B cell (primary cell): ENCODE data around the gene DTNBP1. TPM values are rescaled to one million over a fixed set of nuclear protein-coding genes. Genes with fewer than 3 reads are reported as not detected.

ENCODE experiments used
- ATAC-seq: fragments of 200-7000 bp; cut with Tn5 transposase; one replicate; pipeline ENCODE4 v1.10.0; 2021; ENCODE audit warnings: low read depth, mild to moderate bottlenecking, moderate number of reproducible peaks, moderate library complexity
- CTCF ChIA-PET: fragments of 350-600 bp; sonication (Branson Sonifier 250); formaldehyde crosslinking; loops from one replicate; lab custom pipeline; 2021; ENCODE audit warnings: antibody characterized with exemption, inconsistent platforms; lab: Charles Lee
- POLR2A ChIA-PET: fragments of 350-600 bp; sonication (Branson Sonifier 250); formaldehyde crosslinking; loops from one replicate; lab custom pipeline; 2021; ENCODE audit warnings: antibody characterized with exemption; lab: Charles Lee
- DNase-seq: peaks from one replicate; pipeline ENCODE4 v3.0.0; 2013
- H2AFZ ChIP-seq: 2 replicates; pipeline ENCODE4 v1.6.1; 2012; ENCODE audit warnings: mild to moderate bottlenecking, low read depth, low read length; ENCODE audit not compliant: insufficient read depth, poor library complexity, severe bottlenecking
- H3K27ac ChIP-seq, 2 donors: 1 replicate in 1 of 2; 2 replicates in 1 of 2; pipeline ENCODE4 v1.5.1; 2012 to 2013; ENCODE audit warnings: low read length in 2 of 2, mild to moderate bottlenecking in 2 of 2, moderate library complexity in 1 of 2
- H3K27me3 ChIP-seq, 4 experiments: fragments of 200-600 bp in 1 of 4; sonication (generic) in 1 of 4; replicated peaks in 1 of 4; 1 replicate in 2 of 4; 2 replicates in 2 of 4; pipeline versions ENCODE4 v1.6.1 to v1.7.0; 2013 to 2016; ENCODE audit warnings: low read length in 3 of 4, mild to moderate bottlenecking in 2 of 4, mixed read lengths in 1 of 4, moderate library complexity in 1 of 4; ENCODE audit not compliant: insufficient read depth in 4 of 4, control insufficient read depth in 3 of 4; ENCODE audit errors: control extremely low read depth in 1 of 4
- H3K36me3 ChIP-seq, 2 experiments: replicated peaks in 1 of 2; 1 replicate in 1 of 2; 2 replicates in 1 of 2; pipeline versions ENCODE4 v1.6.1 to v1.7.1; 2013; ENCODE audit warnings: low read length in 1 of 2; ENCODE audit not compliant: insufficient read depth in 2 of 2, control insufficient read depth in 1 of 2; ENCODE audit errors: control extremely low read depth in 1 of 2, extremely low read depth in 1 of 2
- H3K4me1 ChIP-seq, 2 donors: fragments of 200-600 bp in 1 of 2; sonication (generic) in 1 of 2; 1 replicate in 1 of 2; 2 replicates in 1 of 2; pipeline versions ENCODE4 v1.5.1 to v1.6.1; 2013 to 2017; ENCODE audit warnings: low read length in 2 of 2; ENCODE audit not compliant: control insufficient read depth in 2 of 2, insufficient read depth in 2 of 2
- H3K4me2 ChIP-seq: replicated peaks from 2 replicates; pipeline ENCODE3; 2012; ENCODE audit warnings: mild to moderate bottlenecking, low read depth, low read length; ENCODE audit not compliant: poor library complexity, severe bottlenecking
- H3K4me3 ChIP-seq, 5 experiments: fragments of 200-600 bp in 1 of 5; sonication (generic) in 1 of 5; 1 replicate in 3 of 5; 2 replicates in 2 of 5; pipeline versions ENCODE4 v1.5.1 to v1.7.0; 2011 to 2016; ENCODE audit warnings: low read length in 4 of 5, mild to moderate bottlenecking in 4 of 5, low read depth in 2 of 5, control low read depth in 1 of 5, moderate library complexity in 1 of 5; ENCODE audit not compliant: insufficient read depth in 1 of 5; ENCODE audit errors: control extremely low read depth in 1 of 5, extremely low read depth in 1 of 5
- H3K79me2 ChIP-seq: fragments of 200-600 bp; sonication (generic); one replicate; pipeline ENCODE4 v1.6.0; 2016; ENCODE audit warnings: low read length; ENCODE audit not compliant: control insufficient read depth, insufficient read depth
- H3K9ac ChIP-seq: fragments of 200-600 bp; sonication (generic); 2 replicates; pipeline ENCODE4 v1.6.1; 2017; ENCODE audit warnings: mild to moderate bottlenecking, low read length, moderate library complexity
- H3K9me3 ChIP-seq, 3 donors: one replicate each; pipeline versions ENCODE4 v1.6.1 to v1.7.1; 2013; ENCODE audit warnings: low read length in 2 of 3; ENCODE audit not compliant: control insufficient read depth in 2 of 3, insufficient read depth in 1 of 3; ENCODE audit errors: control extremely low read depth in 1 of 3
- H4K20me1 ChIP-seq: 2 replicates; pipeline ENCODE4 v1.6.0; 2012; ENCODE audit warnings: mild to moderate bottlenecking, low read length; ENCODE audit not compliant: insufficient read depth, control insufficient read depth, poor library complexity, severe bottlenecking
- H3K27ac Mint-ChIP-seq: one replicate; pipeline ENCODE4 v1.8.0; 2021; ENCODE audit warnings: mixed read lengths
- H3K27me3 Mint-ChIP-seq: one replicate; pipeline ENCODE4 v1.8.0; 2021; ENCODE audit warnings: mixed read lengths
- H3K4me1 Mint-ChIP-seq: one replicate; pipeline ENCODE4 v1.8.0; 2021; ENCODE audit warnings: mixed read lengths
- H3K4me3 Mint-ChIP-seq: one replicate; pipeline ENCODE4 v1.8.0; 2021; ENCODE audit warnings: mixed read lengths
- H3K9me3 Mint-ChIP-seq: one replicate; pipeline ENCODE4 v1.8.0; 2022; ENCODE audit warnings: mixed read lengths; ENCODE audit not compliant: insufficient read depth
- EZH2 ChIP-seq: IDR thresholded peaks from 2 replicates; pipeline ENCODE4 v1.6.1; 2012; ENCODE audit warnings: borderline replicate concordance, low read depth, mild to moderate bottlenecking, moderate library complexity, low read length; ENCODE audit not compliant: insufficient read depth, poor library complexity, severe bottlenecking
- WGBS: methylation state at CpG from one replicate; pipeline ENCODE4 v1.1.5; 2013; ENCODE audit warnings: missing lambda C conversion rate; ENCODE audit not compliant: insufficient coverage; 5-methylcytosine and 5-hydroxymethylcytosine counted together
- intact Hi-C: fragments of 100-400 bp; cut with micrococcal nuclease; formaldehyde crosslinking; loops from one replicate; pipeline ENCODE4 v1.10.0; 2022
- polyA plus RNA-seq: library from polyadenylated mRNA; depleted of rRNA; stranded (reverse); fragments of >200 nt; gene quantifications from 2 replicates; pipeline ENCODE4 v1.2.3, GENCODE V29; 2012
- total RNA-seq, 2 donors: library from RNA; stranded (reverse); fragments of 120-200 nt in 1 of 2; gene quantifications; 1 replicate in 1 of 2; 2 replicates in 1 of 2; pipeline versions ENCODE4 v1.2.3 to v1.2.4, GENCODE V29; 2013 to 2022
- TF ChIP-seq, protein P1 (sequence below): fragments of 200-600 bp; IDR thresholded peaks from one replicate; pipeline ENCODE4 v1.8.0; 2022; ENCODE audit warnings: antibody characterized with exemption, mild to moderate bottlenecking

The DTNBP1 gene
- total and polyA plus RNA-seq, 2 donors (not counting 1 experiment from before 2014, with no cell fraction given) = 31.4 to 73.0 TPM

DNA sequence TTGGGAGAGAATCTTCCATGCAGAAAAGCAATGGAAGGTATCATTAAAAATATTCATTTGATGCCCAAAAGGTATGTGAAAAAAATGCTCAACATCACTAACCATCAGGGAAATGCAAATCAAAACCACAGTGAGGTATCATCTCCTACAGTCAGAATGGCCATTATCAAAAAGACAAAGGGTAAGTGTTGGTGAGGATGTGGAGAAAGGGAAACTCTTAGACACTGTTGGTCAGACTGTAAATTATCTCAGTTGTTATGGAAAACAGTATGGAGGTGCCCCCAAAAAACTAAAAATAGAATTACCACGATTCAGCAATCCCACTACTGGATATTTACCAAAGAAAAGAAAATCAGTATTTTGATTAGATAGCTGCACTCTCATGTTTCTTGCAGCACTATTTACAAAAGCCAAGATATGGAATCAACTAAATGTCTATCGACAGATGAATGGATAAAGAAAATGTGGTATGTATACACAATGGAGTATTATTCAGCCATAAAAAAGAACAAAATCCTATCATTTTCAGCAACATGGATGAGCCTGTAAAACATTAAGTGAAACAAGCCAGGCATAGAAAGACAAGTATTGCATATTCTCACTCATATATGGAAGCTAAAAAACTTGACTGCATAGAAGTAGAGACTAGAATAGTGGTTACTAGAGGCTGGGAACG lies 84.0 kb downstream of the DTNBP1 start:
- no CpG with 5 or more reads among the region's 3 CpGs for WGBS
- H3K4me1 ChIP-seq = no peaks in the 10 kb centered on the region
- peaks cover 87% of the 10 kb centered on the region for H3K79me2 ChIP-seq
- Mint-ChIP-seq H3K9me3 (no peaks in the 10 kb centered on the region), H3K4me1 (peaks cover 43% of the 10 kb centered on the region), H3K27me3 (no peaks in the 10 kb centered on the region), H3K4me3 (no peak overlapping the region), H3K27ac (no peak overlapping the region)
- no peak overlapping the region for H3K4me3 ChIP-seq
- peaks cover 0 to 7% of the 10 kb centered on the region in 2 experiments for H3K36me3 ChIP-seq
- DNase-seq = no peak
- no peak for ATAC-seq
- H3K9me3 ChIP-seq = no peaks in the 10 kb centered on the region
- ChIA-PET POLR2A (no interaction called here), CTCF (no interaction called here)
- TF ChIP-seq, protein P1, sequence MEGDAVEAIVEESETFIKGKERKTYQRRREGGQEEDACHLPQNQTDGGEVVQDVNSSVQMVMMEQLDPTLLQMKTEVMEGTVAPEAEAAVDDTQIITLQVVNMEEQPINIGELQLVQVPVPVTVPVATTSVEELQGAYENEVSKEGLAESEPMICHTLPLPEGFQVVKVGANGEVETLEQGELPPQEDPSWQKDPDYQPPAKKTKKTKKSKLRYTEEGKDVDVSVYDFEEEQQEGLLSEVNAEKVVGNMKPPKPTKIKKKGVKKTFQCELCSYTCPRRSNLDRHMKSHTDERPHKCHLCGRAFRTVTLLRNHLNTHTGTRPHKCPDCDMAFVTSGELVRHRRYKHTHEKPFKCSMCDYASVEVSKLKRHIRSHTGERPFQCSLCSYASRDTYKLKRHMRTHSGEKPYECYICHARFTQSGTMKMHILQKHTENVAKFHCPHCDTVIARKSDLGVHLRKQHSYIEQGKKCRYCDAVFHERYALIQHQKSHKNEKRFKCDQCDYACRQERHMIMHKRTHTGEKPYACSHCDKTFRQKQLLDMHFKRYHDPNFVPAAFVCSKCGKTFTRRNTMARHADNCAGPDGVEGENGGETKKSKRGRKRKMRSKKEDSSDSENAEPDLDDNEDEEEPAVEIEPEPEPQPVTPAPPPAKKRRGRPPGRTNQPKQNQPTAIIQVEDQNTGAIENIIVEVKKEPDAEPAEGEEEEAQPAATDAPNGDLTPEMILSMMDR = no peak
- no peak for TF ChIP-seq EZH2
- no peak overlapping the region for H3K9ac ChIP-seq
- H4K20me1 ChIP-seq = peaks cover 37% of the 10 kb centered on the region
- H3K27me3 ChIP-seq = no peaks in the 10 kb centered on the region
- H3K27ac ChIP-seq = no peak overlapping the region
- H3K4me2 ChIP-seq = no peak overlapping the region
- no peak overlapping the region for H2AFZ ChIP-seq
- intact Hi-C loops = no loop called here

DNA sequence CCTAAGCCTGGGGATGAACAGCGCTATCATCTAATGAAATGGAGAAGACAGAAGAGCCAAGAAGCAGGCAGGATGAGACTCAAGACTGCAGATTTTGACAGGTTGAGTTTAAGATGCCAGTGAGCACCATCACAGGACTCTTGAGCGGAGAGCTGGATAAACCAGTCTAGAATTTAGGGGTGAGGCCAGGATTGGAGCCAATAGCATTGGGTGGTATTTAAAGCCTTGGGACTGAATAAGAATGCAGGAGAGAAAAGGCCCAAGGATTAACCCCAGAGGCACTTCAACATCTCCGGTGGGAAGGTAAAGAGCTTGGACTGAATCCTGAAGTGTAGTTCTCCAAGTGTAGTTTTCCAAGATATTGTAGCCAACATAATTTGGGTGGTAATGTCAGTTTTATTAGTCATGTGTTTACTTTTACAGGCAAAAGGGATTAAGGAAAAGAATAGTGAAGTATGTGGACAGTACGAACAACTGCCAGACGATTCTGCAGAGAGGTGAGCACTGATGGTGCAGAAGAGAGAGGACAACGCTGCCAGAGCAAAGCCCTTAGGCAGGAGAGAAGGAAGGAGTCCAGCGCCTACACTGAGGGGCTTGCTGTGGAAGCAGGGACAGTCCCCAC lies 85.2 kb downstream of the DTNBP1 start:
- no peak for ATAC-seq
- no peak for DNase-seq
- no peak overlapping the region for H3K9ac ChIP-seq
- Mint-ChIP-seq H3K4me1 (peaks cover 43% of the 10 kb centered on the region), H3K27me3 (no peaks in the 10 kb centered on the region), H3K4me3 (no peak overlapping the region), H3K27ac (no peak overlapping the region), H3K9me3 (no peaks in the 10 kb centered on the region)
- no peak overlapping the region for H3K4me3 ChIP-seq
- intact Hi-C loops = no loop called here
- H3K27me3 ChIP-seq = no peaks in the 10 kb centered on the region
- 99% methylated on average over 7 of the region's 7 CpGs for WGBS
- H3K79me2 ChIP-seq = peaks cover 88% of the 10 kb centered on the region
- no peak overlapping the region for H3K27ac ChIP-seq
- H3K4me2 ChIP-seq = no peak overlapping the region
- no peak overlapping the region for H2AFZ ChIP-seq
- ChIA-PET CTCF (interaction anchor here (0.8 kb wide), 1 partner anchor 32 kb away, joined by 3 read pairs; no protein-coding TSS in a partner anchor), POLR2A (no interaction called here)
- H3K4me1 ChIP-seq = no peaks in the 10 kb centered on the region
- H3K36me3 ChIP-seq = peaks cover 0 to 6% of the 10 kb centered on the region in 2 experiments
- no peaks in the 10 kb centered on the region for H3K9me3 ChIP-seq
- TF ChIP-seq, protein P1 = no peak
- no peak for TF ChIP-seq EZH2
- H4K20me1 ChIP-seq = peaks cover 28% of the 10 kb centered on the region
